Kidney epithelial cell (primary cell): ENCODE data around the gene HNRNPR. TPM values are rescaled to one million over a fixed set of nuclear protein-coding genes. Genes with fewer than 3 reads are reported as not detected.
"Not testable (repeated sequence)": the region's sequence is repeated elsewhere in the genome, so short reads cannot be mapped to it uniquely, and the experiment has no call there.

Source experiments
- DNase-seq: peaks from one replicate; pipeline ENCODE4 v3.0.0-alpha.2; 2010; ENCODE audit warnings: low read depth
- H3K27me3 ChIP-seq: 2 replicates; pipeline ENCODE4 v1.6.0; 2011; ENCODE audit warnings: low read length; ENCODE audit not compliant: control insufficient read depth, insufficient read depth
- H3K36me3 ChIP-seq: 2 replicates; pipeline ENCODE4 v1.5.1; 2011; ENCODE audit warnings: low read length; ENCODE audit not compliant: control insufficient read depth, insufficient read depth
- H3K4me3 ChIP-seq: 2 replicates; pipeline ENCODE4 v1.5.1; 2011; ENCODE audit warnings: low read depth, mild to moderate bottlenecking, control low read depth, low read length
- total RNA-seq: library from RNA; depleted of rRNA; stranded (reverse); fragments of >200 nt; gene quantifications from 2 replicates; pipeline ENCODE4 v1.2.3, GENCODE V29; 2015
- TF ChIP-seq, protein P1 (sequence below): IDR thresholded peaks from 2 replicates; pipeline ENCODE4 v1.5.1; 2011; ENCODE audit warnings: mild to moderate bottlenecking, moderate library complexity, low read length, control low read depth, inconsistent platforms; ENCODE audit not compliant: insufficient read depth, poor library complexity, severe bottlenecking

Gene HNRNPR
- total RNA-seq, 1 donor from 2014 or later = 82.2 TPM

DNA sequence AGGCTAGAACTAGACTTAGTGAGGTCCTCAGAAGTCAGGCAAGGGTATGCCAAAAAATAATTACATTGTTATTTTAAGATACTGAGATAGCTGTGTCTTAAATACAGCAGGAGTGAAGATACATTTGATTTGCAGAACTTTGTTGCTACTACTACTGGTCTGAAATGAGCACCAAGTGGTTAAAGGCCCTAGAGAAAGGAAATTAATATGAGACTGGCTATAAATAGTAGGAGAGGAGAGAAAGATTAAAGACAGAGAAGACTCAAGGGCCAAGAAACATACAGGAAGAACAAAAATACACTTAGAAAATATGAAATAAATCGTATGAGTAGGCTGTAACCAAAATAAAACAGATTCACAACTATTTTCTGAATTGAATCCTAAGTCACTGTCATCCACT lies 21.3 kb downstream of the HNRNPR start:
- Histone ChIP-seq H3K36me3 (peaks cover 2% of the 10 kb centered on the region), H3K4me3 (no peak overlapping the region), H3K27me3 (no peaks in the 10 kb centered on the region)
- no peak for DNase-seq
- TF ChIP-seq, protein P1, sequence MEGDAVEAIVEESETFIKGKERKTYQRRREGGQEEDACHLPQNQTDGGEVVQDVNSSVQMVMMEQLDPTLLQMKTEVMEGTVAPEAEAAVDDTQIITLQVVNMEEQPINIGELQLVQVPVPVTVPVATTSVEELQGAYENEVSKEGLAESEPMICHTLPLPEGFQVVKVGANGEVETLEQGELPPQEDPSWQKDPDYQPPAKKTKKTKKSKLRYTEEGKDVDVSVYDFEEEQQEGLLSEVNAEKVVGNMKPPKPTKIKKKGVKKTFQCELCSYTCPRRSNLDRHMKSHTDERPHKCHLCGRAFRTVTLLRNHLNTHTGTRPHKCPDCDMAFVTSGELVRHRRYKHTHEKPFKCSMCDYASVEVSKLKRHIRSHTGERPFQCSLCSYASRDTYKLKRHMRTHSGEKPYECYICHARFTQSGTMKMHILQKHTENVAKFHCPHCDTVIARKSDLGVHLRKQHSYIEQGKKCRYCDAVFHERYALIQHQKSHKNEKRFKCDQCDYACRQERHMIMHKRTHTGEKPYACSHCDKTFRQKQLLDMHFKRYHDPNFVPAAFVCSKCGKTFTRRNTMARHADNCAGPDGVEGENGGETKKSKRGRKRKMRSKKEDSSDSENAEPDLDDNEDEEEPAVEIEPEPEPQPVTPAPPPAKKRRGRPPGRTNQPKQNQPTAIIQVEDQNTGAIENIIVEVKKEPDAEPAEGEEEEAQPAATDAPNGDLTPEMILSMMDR = no peak

DNA sequence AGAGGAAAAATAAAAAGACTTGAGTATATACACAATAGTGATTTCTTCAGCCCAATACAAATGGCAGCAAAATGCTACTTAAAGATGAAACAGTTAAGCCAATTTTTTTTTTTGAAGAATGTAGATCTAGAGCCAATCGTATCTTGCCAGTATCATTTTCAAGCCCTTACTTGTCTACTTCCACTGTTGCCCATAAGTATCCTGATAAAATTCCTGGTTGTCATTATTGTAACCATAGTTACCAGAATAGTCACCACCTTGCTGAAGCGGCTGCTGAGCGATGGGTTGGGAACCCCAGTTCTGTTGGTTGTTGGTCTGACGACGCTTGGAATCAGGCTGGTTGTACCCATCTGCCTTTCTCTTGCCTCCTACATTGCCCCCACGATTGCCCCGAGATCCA lies 33.8 kb downstream of the HNRNPR start:
- DNase-seq, H3K36me3 ChIP-seq, H3K27me3 ChIP-seq, H3K4me3 ChIP-seq: not testable (repeated sequence)

DNA sequence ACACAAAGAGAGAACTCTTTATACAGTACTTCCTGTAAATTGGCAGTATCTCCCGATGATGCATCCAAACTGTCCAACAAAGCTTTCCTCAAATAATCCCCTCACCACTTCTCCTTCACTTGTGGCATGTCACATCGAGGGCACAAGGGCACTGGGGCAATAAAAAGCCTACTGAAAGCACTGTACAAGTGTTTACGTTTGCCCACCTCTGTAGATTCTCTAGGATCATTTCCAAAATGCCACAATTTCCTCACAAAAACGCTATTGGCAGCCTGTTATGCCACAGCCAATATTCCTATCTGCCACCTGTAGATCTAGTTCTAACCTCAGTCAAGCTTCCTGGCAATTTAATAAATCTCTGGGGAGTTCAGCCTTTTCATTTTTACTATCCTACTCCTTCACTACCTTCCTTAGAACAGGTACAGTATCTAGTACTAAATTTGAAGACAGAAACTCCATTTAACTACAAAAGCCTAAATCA lies 39.9 kb downstream of the HNRNPR start:
- H3K4me3 ChIP-seq = no peak overlapping the region
- DNase-seq = no peak
- H3K36me3 ChIP-seq = peaks cover 2% of the 10 kb centered on the region
- TF ChIP-seq, protein P1 = no peak
- no peaks in the 10 kb centered on the region for H3K27me3 ChIP-seq

DNA sequence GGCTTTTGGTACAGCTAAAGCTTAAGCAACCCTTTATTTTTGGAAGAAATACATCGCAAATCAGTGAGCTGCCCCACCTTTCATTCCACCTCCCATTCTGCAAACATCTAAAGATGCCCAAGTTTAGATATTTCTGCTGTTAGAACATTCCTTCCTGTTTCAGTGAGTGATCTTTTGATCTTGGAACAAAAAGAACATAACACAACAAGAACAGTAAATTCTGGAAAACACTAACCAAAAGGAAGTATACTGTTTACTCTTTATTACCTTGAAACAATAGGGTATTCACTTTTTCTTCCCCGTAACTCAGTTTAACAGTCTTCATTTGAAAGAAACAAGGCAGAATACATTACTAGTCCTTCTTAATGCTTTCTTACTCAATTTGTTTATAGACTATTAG lies 40.6 kb downstream of the HNRNPR start:
- Histone ChIP-seq H3K4me3 (no peak overlapping the region), H3K27me3 (no peaks in the 10 kb centered on the region), H3K36me3 (peaks cover 2% of the 10 kb centered on the region)
- TF ChIP-seq, protein P1 = no peak
- DNase-seq = no peak

DNA sequence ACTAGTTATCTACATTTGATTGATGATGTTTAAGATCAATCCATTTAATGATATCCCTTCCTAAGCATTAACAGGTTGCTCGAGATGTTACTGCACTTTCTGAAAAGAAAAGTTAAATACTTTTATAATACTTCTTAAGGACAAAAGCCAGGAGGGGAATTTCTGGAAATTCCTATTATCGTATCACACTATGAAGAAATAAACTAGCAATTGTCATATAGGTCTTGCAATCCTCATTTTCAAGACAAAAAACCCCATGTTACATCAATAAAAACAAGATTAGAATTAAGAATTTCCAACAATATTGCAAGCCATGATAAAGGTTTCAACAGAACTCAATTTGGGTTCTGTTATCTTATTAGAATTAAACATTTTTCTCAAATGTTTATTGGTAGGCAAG lies 47.2 kb downstream of the HNRNPR start:
- Histone ChIP-seq H3K36me3 (no peaks in the 10 kb centered on the region), H3K27me3 (no peaks in the 10 kb centered on the region), H3K4me3 (no peak overlapping the region)
- no peak for DNase-seq
- TF ChIP-seq, protein P1 = no peak

DNA sequence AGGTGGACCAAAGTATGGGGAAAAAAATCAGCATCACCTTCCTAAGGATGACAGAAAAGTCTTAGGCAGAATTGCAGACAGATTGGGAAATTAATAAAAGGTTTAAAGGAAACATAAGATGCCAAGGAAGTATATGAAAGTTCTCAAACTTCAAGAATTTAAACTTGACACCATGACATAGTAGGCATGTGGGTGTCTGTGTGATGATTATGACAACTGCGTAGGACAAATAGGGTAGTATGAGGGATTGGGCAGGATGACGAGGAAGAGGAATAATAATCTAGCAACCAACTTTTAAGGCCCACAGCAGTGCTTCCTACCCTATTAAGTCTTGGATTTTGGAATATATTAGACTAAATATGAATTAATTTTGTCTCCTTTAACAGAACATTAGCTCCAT lies 52.4 kb downstream of the HNRNPR start:
- H3K36me3 ChIP-seq = no peaks in the 10 kb centered on the region
- no peak for DNase-seq
- TF ChIP-seq, protein P1 = no peak
- H3K27me3 ChIP-seq = no peaks in the 10 kb centered on the region
- no peak overlapping the region for H3K4me3 ChIP-seq
